Stomach smooth muscle (tissue), 2 donors: ENCODE measurements around the gene CCL15.
"Not testable (repeated sequence)": the region's sequence is repeated elsewhere in the genome, so short reads cannot be mapped to it uniquely, and the experiment has no call there.

Source experiments
- H3K27ac ChIP-seq: one replicate; pipeline ENCODE4 v1.7.0; 2013; ENCODE audit warnings: mild to moderate bottlenecking, low read length, inconsistent platforms
- H3K27me3 ChIP-seq, 2 donors: one replicate each; pipeline ENCODE4 v1.7.0; 2013; ENCODE audit warnings: low read length in 2 of 2; ENCODE audit not compliant: insufficient read depth in 2 of 2, control insufficient read depth in 1 of 2
- H3K36me3 ChIP-seq, 2 donors: one replicate each; pipeline ENCODE4 v1.7.0; 2013; ENCODE audit warnings: low read length in 2 of 2; ENCODE audit not compliant: control insufficient read depth in 2 of 2, insufficient read depth in 2 of 2
- H3K4me1 ChIP-seq: one replicate; pipeline ENCODE4 v1.7.0; 2013; ENCODE audit warnings: low read length; ENCODE audit not compliant: control insufficient read depth, insufficient read depth
- H3K4me3 ChIP-seq, 2 donors: one replicate each; pipeline ENCODE4 v1.7.0; 2013; ENCODE audit warnings: low read length in 2 of 2
- H3K9ac ChIP-seq, 2 donors: one replicate each; pipeline ENCODE4 v1.7.0; 2013; ENCODE audit warnings: low read length in 2 of 2, mild to moderate bottlenecking in 1 of 2
- H3K9me3 ChIP-seq, 2 donors: one replicate each; pipeline ENCODE4 v1.7.0; 2013; ENCODE audit warnings: low read length in 2 of 2; ENCODE audit not compliant: control insufficient read depth in 2 of 2
- donor health status: healthy.
- donor health status: Pancreatic carcinoma.

CCL15 gene

DNA sequence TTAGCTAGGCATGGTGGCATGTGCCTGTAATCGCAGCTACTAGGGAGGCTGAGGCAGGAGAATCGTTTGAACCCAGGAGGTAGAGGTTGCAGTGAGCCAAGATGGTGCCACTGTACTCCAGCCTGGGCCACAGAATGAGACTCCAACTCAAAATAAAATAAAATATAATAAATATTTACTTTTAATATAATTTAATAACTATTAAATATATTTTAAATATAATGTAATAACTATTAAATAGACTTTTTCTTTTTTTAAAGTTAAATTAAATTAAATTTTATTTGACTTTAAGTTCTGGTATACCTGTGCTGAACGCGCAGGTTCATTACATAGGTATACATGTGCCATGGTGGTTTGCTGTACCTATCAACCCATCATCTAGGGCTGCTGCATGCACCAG lies 14.5 kb upstream of the CCL15 start:
- H3K36me3 ChIP-seq, H3K27ac ChIP-seq: not testable (repeated sequence)

DNA sequence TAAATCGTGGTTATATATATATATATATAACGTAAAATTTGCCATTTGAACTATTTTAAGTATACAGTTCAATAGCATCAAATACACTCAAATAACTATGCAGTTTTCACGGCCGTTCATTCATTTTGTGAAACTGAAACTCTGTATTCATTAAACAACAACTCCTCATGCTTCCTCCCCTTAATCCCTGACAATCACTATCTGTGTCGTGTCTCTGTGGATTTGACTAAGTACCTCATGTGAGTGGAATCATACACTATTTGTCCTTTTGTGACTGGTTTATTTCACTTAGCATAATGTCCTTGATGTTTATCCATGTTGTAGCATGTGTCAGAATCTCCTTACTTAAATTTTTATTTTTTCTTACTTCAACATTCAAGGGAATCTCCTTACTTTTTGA lies 13.6 kb upstream of the CCL15 start:
- peaks cover 12 to 13% of the 10 kb centered on the region in 2 donors for H3K9me3 ChIP-seq

More for the DNA sequence above, 14.5 kb upstream of the CCL15 start:
- H3K27me3 ChIP-seq, H3K4me3 ChIP-seq, H3K9ac ChIP-seq, H3K4me1 ChIP-seq: not testable (repeated sequence)
- H3K9me3 ChIP-seq, result peaks cover 11 to 12% of the 10 kb centered on the region in 2 donors

DNA sequence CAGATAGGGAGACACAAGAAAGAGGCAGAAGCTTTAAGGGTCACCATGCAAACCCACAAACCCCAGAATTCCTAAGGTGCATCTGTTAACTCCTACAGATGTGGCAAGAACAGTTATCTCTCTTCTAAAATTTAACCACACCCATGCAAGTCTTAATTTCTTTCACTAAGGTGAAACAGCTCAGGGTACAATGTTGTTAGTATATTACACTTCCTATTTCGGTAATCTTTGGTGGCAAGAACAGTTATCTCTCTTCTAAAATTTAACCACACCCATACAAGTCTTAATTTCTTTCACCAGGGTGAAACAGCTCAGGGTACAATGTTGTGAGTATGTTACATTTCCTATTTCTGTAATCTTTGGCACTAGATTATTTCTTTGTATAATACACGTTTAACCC lies 9.8 kb upstream of the CCL15 start:
- no peaks in the 10 kb centered on the region for H3K36me3 ChIP-seq
- no peaks in the 10 kb centered on the region for H3K4me1 ChIP-seq
- H3K27me3 ChIP-seq, result peaks cover 0 to 3% of the 10 kb centered on the region in 2 donors
- H3K9me3 ChIP-seq, result peaks cover 13 to 23% of the 10 kb centered on the region in 2 donors
- no peak overlapping the region for H3K27ac ChIP-seq
- H3K4me3 ChIP-seq, result no peak overlapping the region
- H3K9ac ChIP-seq, result no peak overlapping the region

More for the DNA sequence above, 13.6 kb upstream of the CCL15 start:
- no peak overlapping the region for H3K27ac ChIP-seq
- H3K36me3 ChIP-seq, result no peaks in the 10 kb centered on the region
- no peaks in the 10 kb centered on the region for H3K4me1 ChIP-seq
- no peak overlapping the region for H3K4me3 ChIP-seq
- H3K9ac ChIP-seq, result no peak overlapping the region
- peaks cover 0 to 6% of the 10 kb centered on the region in 2 donors for H3K27me3 ChIP-seq

DNA sequence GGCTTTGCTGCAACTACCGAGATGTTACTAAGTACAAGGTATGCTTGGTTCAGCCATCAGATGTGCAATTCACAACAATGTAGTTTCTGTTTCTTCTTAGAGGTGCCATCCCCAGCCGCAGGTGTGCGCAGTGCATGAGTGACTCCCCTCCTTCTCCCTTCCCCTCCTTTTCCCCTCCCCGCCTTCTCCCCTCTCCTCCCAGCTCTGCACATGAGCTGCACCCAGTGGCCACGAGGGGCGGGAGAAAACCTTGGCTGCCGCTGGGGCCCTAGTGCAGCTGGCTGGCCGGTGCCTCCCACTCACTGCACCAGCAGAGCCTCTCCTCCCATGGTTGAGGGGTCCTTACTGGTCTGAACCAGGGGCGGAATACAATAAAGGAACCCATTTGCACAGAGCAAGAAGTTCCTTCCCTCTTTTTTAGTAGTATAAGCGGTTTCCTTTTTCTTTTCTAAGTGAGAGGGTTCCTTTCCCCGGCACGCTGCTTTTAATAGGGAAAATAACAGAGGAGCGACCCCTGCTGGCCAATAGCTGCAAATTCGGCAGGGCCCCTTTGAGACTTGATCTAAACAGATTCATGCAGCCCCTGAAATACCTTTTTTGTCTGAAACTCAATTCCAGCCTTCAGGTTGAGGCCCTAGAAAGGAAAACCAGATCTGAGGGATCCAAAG lies 7.8 kb upstream of the CCL15 start:
- peaks cover 13 to 23% of the 10 kb centered on the region in 2 donors for H3K9me3 ChIP-seq
- H3K27me3 ChIP-seq, result peaks cover 0 to 3% of the 10 kb centered on the region in 2 donors
- no peak overlapping the region for H3K9ac ChIP-seq
- H3K36me3 ChIP-seq, result no peaks in the 10 kb centered on the region
- no peak overlapping the region for H3K27ac ChIP-seq
- no peaks in the 10 kb centered on the region for H3K4me1 ChIP-seq
- H3K4me3 ChIP-seq, result no peak overlapping the region

DNA sequence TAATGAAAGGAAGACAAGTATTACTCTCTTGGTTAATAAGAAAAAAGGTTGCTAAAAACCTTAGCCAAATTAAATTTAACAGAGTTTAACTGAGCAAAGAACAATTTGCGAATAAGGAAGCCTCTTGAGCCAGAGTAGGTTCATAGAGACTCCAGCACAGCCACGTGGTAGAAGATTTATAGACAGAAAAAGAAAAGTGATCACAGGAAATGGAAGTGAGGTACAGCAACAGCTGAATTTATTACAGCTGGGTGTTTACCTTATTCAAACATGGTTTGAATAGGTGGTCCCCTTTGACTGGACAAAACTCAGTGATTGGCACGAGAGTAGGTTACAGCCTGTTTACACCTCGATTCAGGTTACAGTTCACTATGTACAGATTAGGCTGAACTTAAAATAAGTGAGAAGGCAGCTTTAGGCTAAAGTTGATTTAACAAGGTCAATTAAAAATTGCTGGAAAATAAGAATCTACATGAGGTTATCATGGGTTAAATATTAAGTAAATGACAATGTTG lies 3.3 kb upstream of the CCL15 start:
- no peaks in the 10 kb centered on the region for H3K36me3 ChIP-seq
- H3K4me3 ChIP-seq, result no peak overlapping the region
- H3K9me3 ChIP-seq, result peaks cover 0 to 10% of the 10 kb centered on the region in 2 donors
- no peaks in the 10 kb centered on the region for H3K27me3 ChIP-seq
- H3K4me1 ChIP-seq, result no peaks in the 10 kb centered on the region
- no peak overlapping the region for H3K27ac ChIP-seq
- H3K9ac ChIP-seq, result no peak overlapping the region

DNA sequence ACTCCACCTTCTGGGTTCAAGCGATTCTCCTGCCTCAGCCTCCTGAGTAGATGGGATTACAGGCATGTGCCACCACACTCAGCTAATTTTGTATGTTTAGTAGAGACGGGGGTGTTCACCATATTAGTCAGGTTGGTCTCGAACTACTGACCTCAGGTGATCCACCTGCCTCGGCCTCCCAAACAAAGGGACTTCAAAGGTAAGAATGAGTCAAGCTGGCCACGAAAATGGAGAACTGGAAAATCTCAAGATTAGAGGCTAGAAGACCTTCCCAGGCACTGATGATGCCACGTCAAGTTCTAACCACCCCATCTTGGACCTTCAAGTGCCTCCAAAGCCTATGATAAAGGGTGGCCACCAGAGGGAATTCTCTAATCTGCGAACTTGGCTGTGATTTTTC lies 1.3 kb upstream of the CCL15 start:
- H3K27ac ChIP-seq, result no peak overlapping the region
- no peaks in the 10 kb centered on the region for H3K36me3 ChIP-seq

DNA sequence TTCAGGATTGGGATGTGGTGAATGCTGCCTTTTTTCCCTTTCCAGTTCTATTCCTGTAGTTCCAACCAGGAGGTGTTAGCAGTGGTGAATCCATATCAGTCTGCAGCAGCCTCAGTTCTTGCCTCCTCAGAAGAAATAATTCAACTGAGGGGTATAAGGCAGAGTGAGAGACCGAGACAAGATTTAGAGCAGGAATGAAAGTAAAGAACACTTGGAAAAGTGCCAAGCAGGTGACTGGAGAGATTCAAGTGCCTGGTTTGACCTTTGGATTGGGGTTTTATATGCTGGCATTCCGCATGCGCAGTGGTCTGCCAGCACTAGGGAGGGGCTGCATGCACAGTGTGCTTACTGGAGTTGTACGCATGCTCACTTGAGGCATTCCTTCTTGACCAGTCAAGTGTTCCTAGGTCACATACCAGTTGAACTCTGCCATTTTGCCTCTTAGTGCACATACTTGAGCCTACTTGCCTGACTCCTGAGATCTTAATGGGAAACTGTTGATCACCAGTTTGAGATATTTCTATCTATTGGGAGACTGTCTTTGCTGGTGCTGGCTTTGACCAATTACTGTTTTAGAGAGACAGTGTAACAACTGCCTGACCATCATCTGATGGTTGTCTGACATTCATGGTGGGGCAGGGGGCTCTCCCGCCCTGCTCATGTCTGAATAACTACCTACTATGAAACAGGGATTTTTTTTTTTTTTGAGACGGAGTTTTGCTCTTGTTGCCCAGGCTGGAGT lies 680 bp upstream of the CCL15 start:
- Histone ChIP-seq H3K27me3 (no peaks in the 10 kb centered on the region), H3K9ac (no peak overlapping the region), H3K36me3 (no peaks in the 10 kb centered on the region), H3K27ac (no peak overlapping the region), H3K4me3 (no peak overlapping the region), H3K4me1 (no peaks in the 10 kb centered on the region), H3K9me3 (no peaks in the 10 kb centered on the region)

More for the DNA sequence above, 1.3 kb upstream of the CCL15 start:
- Histone ChIP-seq H3K27me3 (no peaks in the 10 kb centered on the region), H3K4me3 (no peak overlapping the region), H3K4me1 (no peaks in the 10 kb centered on the region), H3K9ac (no peak overlapping the region), H3K9me3 (no peaks in the 10 kb centered on the region)

DNA sequence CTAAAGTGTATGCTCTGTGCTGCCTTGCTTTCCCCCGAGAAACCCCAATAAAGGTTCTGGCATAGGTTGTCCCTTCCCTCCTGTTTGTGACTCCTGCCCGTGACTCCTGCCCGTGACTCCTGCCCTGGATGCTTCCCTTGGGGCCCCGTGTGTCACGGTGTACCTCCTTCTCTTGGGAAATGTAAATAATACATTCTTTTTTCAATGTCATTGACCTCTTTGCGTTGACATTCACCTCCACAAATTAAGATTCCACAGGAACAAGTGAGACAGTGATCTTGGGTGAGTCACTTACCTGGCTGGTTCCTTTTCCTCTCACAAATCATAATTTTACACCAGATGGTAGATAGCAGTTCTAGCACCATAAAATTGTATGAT lies 632 bp downstream of the CCL15 start:
- no peak overlapping the region for H3K9ac ChIP-seq
- H3K36me3 ChIP-seq, result no peaks in the 10 kb centered on the region
- H3K9me3 ChIP-seq, result no peaks in the 10 kb centered on the region
- H3K27ac ChIP-seq, result no peak overlapping the region
- no peaks in the 10 kb centered on the region for H3K4me1 ChIP-seq
- H3K27me3 ChIP-seq, result no peaks in the 10 kb centered on the region
- no peak overlapping the region for H3K4me3 ChIP-seq

DNA sequence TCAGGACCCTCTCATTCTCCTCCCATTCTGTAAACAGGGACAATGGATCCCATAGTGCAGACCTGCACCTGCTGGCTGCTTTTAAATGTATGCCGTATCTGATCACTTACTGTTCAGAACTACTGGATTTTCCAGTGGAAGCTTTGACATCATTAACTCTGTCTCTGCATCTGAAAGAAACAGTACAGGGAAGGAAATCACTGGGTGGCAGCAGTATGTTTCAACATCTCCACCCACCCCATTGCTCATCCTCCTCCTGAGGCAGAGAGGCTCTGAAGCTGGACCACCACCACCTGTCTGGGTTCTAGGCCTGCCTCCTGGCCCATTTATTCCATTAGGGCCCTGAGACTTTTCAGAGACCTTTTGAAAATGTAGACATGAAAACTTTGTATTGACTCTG lies 2.6 kb downstream of the CCL15 start:
- Histone ChIP-seq H3K4me3 (no peak overlapping the region), H3K9me3 (no peaks in the 10 kb centered on the region), H3K9ac (no peak overlapping the region), H3K27ac (no peak overlapping the region), H3K36me3 (no peaks in the 10 kb centered on the region), H3K4me1 (no peaks in the 10 kb centered on the region), H3K27me3 (no peaks in the 10 kb centered on the region)

DNA sequence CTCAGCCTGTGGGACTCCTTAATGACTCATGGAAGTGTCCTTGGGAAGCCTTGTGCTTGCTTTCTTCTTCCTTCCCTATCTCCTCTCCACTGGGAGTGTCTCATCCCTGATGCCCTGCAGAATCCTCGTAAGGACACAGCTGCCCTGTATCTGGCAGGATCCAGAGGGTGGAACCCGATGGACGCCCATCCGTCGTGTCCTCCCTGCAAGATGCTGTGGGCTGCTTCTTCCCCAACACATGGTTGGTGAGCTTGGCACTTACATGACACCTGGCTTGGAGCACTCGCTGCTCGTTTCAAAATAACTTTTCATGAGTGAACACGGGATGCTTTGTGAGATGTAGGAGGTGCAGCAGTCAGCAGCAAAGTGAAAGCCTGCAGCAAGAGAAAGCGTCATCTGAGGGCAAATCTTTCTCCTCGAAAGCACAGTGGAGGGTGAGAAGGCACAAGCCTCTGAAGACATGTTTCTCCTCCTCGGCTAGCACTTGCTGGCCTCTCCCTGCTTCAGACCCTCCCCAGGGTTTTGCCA lies 3.3 kb downstream of the CCL15 start:
- H3K27me3 ChIP-seq, result no peaks in the 10 kb centered on the region
- no peaks in the 10 kb centered on the region for H3K36me3 ChIP-seq
- no peak overlapping the region for H3K4me3 ChIP-seq
- no peak overlapping the region for H3K9ac ChIP-seq
- no peaks in the 10 kb centered on the region for H3K4me1 ChIP-seq
- no peak overlapping the region for H3K27ac ChIP-seq
- no peaks in the 10 kb centered on the region for H3K9me3 ChIP-seq

DNA sequence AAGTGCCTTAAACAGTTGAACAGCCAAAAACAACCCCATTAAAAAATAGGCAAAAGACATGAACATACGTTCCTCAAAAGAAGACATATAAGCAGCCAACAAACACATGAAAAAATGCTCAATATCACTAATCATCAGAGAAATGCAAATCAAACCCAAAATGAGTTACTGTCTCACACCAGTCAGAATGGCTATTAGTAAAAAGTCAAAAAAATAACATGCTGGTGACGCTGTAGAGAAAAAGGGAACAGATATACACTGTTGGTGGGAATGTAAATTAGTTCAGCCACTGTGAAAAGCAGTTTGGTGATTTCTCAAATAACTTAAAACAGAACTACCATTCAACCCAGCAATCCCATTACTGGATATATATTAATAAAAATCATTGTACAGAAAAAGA lies 6.0 kb downstream of the CCL15 start:
- not testable (repeated sequence) for H3K27me3 ChIP-seq, H3K36me3 ChIP-seq

More for the DNA sequence above, 6.0 kb downstream of the CCL15 start:
- not testable (repeated sequence) for H3K9me3 ChIP-seq, H3K27ac ChIP-seq, H3K9ac ChIP-seq, H3K4me1 ChIP-seq, H3K4me3 ChIP-seq
